NCI-H524 treated with DMSO at 0.1 percent for 48 hours (cell line): ENCODE results near the gene PLSCR1.

ENCODE experiments used
- DNase-seq: peaks from one replicate; lab custom pipeline; 2025; lab: John Stamatoyannopoulos, UW

PLSCR1 gene

DNA sequence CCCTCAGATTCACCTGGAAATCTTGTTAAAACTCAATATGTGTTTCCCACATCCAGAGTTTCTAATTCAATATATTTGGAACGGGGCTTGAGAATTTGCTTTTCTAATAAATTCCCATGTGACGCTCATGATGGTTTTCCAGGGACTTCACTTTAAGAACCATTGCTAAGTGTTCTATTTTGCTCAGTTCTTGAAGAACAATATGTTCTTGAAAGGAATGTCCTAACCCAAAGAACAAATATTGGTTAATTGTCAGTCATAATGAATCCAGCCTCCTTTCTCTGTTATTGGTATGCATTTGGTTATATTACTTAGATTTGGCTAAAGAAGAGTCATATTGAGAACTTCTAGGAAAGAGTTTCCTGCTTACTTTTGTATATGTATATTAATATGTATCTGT is 70.7 kb downstream of the PLSCR1 start:
- no peak for DNase-seq

DNA sequence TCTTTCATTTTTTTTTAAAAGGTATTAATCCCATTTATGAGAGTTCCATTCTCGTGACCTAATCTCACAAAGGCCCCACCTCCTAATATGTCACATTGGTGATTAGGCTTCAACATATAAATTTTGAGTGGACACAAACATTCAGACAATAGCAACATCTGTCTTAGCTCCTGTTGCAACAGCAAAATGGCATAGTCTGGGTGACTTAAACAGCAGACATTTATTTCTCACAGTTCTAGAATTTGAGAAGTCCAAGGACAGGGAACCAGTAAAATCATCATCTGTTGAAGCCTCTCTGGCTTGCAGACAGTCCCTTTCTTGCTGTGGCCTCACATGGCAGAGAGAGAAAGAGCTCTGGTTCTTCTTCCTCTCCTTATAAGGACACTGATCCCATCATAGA is 71.8 kb downstream of the PLSCR1 start:
- DNase-seq = no peak

DNA sequence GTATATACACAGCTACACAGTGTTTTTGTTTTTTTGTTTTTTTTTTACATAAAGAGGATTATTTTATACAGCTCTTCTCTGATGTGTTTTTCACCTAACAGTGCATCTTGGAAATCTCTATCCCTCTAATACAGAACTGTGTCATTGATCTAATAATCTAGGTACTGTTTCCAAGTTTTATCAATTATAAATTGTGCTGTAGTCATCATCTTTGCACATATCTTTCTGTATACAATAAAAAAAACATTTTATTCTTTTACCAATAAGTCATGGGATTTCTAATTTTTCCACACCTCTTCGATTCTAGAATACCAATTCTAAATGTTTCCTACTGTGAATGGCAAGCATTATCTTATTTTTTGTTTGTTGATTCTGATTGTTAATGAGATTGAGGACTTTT is 73.4 kb downstream of the PLSCR1 start:
- no peak for DNase-seq

DNA sequence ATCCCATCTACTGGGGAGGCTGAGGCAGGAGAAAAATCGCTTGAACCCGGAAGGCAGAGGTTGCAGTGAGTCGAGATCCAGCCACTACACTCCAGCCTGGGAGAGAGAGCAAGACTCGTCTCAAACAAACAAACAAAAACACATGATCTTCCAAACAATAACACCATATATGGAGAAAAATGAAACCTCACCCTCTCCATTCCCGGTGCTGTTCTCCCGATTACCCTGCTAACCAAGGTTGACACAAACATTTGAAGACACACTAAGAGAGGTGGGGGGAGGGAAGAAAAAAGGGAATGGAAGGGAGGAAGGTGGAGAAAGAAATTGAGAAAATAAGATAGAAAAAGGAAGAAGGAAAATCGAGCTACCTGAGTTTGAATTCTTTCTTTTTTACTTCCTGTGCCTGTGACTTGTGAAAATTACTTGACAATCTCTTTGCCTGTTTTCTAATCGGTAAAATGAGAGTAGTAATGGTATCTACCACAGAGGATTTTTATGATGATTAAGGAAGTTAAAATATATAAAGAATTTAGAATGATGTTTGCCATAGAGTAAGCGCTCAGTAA is 73.9 kb downstream of the PLSCR1 start:
- DNase-seq = no peak

DNA sequence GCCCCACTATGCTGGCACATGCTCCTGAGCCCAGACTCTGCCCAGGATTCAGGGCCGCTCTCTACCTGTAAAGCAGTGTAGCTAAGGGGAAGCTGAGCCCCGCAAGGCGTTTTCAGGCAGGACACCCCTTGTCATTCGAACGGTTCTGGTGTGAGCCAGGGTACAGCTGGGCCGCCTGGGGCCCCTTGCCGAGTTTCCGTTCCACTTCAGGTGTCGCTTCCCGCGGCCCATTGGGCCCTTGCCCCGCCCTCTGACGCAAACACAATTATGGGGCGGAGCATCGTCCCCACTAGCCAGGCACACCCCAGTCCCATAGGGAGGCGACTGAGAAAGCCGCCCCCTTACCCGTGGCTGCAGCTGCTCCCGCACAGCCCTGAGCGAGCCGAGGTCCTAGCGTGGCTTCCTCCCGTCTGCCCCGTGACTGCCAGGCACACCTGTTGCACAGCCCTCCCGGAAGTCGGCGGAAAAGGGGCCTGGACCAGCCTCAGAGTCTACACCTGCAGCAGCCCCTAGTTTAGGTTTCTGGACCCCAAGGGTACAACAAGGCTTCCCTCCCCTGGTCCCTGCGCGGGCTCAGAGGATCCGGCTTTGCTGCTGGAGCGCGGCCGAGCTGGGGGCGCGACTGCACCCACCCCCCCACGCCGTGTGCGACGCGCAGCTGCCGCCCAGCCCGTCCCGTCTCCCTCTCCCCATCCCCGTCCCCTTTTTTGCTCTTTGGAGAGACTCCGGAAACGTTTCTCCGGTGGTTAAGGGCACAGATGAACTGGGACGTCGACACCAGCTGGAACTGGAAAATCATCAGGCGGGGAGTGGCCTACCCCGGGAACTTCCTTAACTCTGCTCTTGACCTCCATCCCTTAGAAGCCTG is 75.0 kb downstream of the PLSCR1 start, which contains the start of gene PLSCR2:
Gene PLSCR2 (minus strand): TSS at position 412 of the 868 bp plus-strand sequence. CDS start 9,657 bp downstream, outside the sequence.
- DNase-seq = peak; percentile 4

DNA sequence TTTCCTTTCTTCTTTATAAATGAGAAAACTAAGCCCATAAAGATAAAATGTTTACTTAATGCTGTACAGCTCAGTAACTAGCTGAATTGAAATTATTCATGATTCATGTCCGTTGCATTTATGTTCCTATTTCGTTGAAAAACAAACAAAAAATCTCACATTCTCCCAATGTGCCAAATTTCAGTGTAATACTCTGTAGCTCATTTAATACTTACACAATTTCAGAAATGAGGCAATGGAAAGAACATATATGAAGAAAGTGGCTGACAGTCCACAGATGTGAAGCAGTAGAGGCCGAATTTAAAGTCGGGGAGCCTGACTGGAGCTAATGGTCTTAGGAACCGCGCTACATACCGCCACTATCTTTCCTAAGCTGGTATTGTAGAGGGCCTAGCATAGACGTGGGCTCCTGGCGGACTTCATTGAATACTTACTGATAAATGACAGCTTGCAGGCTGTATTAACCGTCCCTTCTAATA is 75.7 kb downstream of the PLSCR1 start:
- no peak for DNase-seq

DNA sequence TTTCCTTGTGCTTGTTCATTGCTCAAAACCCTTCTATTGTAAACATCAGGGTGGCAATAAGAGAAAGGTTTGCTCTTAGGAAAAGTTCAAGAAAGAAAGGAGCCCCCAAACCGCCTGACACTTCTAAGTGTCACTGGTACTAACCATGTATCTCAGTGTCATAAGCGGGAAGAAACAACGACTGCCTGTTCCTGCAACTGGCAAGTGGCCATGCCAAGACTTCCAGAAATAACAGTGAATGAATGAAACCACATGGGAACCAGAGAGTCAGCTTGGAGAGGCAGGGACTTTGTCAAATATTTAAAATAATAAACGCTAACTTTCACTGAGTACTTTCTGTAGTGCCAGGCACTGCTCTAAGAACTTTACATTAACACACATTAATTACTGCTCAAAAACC is 76.2 kb downstream of the PLSCR1 start:
- DNase-seq = no peak

DNA sequence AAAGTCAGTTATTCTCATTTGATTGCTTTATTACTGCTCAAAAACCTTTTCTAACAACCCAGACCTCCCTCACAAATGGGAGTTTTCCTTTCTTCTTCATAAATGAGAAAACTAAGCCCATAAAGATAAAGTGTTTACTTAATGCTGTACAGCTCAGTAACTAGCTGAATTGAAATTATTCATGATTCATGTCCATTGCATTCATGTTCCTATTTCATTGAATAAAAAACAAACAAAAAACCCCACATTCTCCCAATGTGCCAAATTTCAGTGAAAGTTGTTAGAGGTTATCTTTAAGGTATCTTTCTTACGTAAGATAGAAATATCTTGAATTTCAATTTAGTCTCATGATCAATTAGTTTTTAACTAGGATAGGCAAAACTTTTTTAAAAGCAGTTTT is 77.8 kb downstream of the PLSCR1 start:
- DNase-seq = no peak

DNA sequence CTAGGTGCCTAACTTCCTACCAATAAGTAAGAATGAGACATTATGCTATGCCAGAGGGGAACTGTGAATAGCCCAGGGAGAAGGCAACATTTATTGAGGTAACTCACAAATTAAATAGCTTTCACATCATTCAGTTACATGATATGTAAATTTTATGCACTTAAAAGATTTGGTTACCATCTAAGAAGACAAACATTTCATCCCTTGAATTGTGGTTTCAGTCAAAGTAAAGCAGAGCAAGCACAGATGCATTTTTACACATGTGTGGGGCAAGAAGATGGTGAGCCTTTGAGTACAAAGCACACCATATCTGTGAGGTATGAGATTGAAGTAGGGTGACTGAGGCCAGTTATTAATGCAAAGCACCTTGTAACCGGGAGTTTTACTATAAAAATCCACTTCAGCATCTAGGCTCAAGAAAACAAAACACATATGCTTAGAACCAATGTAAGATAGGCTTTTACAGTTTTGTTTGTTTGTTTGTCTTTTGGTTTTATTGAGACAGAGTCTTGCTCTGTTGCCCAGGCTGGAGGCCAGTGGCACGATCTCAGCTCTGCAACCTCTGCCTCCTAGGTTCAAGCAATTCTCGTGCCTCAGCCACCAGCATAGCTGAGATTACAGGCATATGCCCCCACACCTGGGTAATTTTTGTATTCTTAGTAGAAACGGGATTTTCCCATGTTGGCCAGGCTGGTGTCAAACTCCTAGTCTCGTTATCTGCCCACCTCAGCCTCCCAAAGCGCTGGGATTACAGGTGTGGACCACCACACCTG is 78.5 kb downstream of the PLSCR1 start:
- no peak for DNase-seq
